Stomach (tissue), 4 donors: ENCODE results near the gene SALL2.

Experiments used
- CTCF ChIP-seq, 7 experiments: fragments of 450-650 bp in 4 of 7; fragments of 200-600 bp in 3 of 7; sonication (generic) in 3 of 7; IDR thresholded peaks; one replicate each; pipeline ENCODE4 v1.5.1; 2016 to 2019; ENCODE audit warnings: antibody characterized with exemption in 7 of 7, control low read depth in 2 of 7, mild to moderate bottlenecking in 1 of 7
- EP300 ChIP-seq: sonication (generic); formaldehyde crosslinking; IDR thresholded peaks from one replicate; pipeline ENCODE4 v1.6.1; 2017; ENCODE audit warnings: antibody characterized with exemption
- POLR2A ChIP-seq, 4 donors: fragments of 450-650 bp; IDR thresholded peaks; one replicate each; pipeline ENCODE4 v1.6.1; 2016; ENCODE audit warnings: antibody characterized with exemption in 4 of 4, control low read depth in 2 of 4, mild to moderate bottlenecking in 1 of 4, moderate library complexity in 1 of 4
- POLR2AphosphoS5 ChIP-seq, 3 donors: sonication (generic); formaldehyde crosslinking; IDR thresholded peaks; one replicate each; pipeline ENCODE4 v1.6.1; 2016; ENCODE audit warnings: antibody characterized with exemption in 3 of 3

- TF ChIP-seq POLR2A (IDR thresholded peaks at IDR 0.05) = no peak
- TF ChIP-seq CTCF (IDR thresholded peaks at IDR 0.05) = no peak
- no peak for TF ChIP-seq EP300
- no peak for TF ChIP-seq POLR2AphosphoS5 (IDR thresholded peaks at IDR 0.05)
Observed at GRCh38 chr14:21539189-21539940, 13.2 kb upstream of the SALL2 start.
